K562 (cell line): ENCODE measurements around the gene KRTAP1-5.

ENCODE experiments used
- ARID4B ChIP-seq: sonication (generic); formaldehyde crosslinking; IDR thresholded peaks from 2 replicates; pipeline ENCODE4 v1.8.0; 2022; ENCODE audit warnings: mild to moderate bottlenecking, missing genetic modification reagents
- CEBPB ChIP-seq: fragments of 450-650 bp; IDR thresholded peaks from 2 replicates; pipeline ENCODE4 v1.6.1; 2016; ENCODE audit warnings: missing genetic modification characterization, missing compliant biosample characterization
- CTCF ChIP-seq, 3 experiments: IDR thresholded peaks in 2 of 3; conservative IDR thresholded peaks in 1 of 3; 2 replicates each; pipeline ENCODE4 v1.5.1; 2011 to 2012; ENCODE audit warnings: low read length in 3 of 3, mild to moderate bottlenecking in 3 of 3, control low read depth in 2 of 3, improper control_type of control experiment in 1 of 3, inconsistent platforms in 1 of 3, low read depth in 1 of 3, mixed read lengths in 1 of 3, moderate library complexity in 1 of 3; ENCODE audit not compliant: insufficient read depth in 2 of 3
- LEF1 ChIP-seq: fragments of 450-650 bp; IDR thresholded peaks from 2 replicates; pipeline ENCODE4 v1.6.1; 2016; ENCODE audit warnings: mild to moderate bottlenecking
- MTA2 ChIP-seq: fragments of 450-650 bp; IDR thresholded peaks from 2 replicates; pipeline ENCODE4 v1.6.1; 2016; ENCODE audit warnings: low read depth
- POLR2A ChIP-seq: fragments of 450-650 bp; conservative IDR thresholded peaks from 2 replicates; pipeline ENCODE4 v1.6.1; 2016
- POLR2AphosphoS2 ChIP-seq: IDR thresholded peaks from 2 replicates; pipeline ENCODE4 v1.6.1; 2012; ENCODE audit warnings: low read length, improper control_type of control experiment
- POLR2AphosphoS5 ChIP-seq: IDR thresholded peaks from 2 replicates; pipeline ENCODE4 v1.6.1; 2011; ENCODE audit warnings: mild to moderate bottlenecking, low read depth, low read length, moderate library complexity; ENCODE audit not compliant: control insufficient read depth, insufficient read depth
- RNF2 ChIP-seq: sonication (generic); IDR thresholded peaks from 2 replicates; pipeline ENCODE4 v1.6.1; 2016
- SMARCA4 ChIP-seq: fragments of 450-650 bp; IDR thresholded peaks from 2 replicates; pipeline ENCODE4 v1.6.1; 2016
- TAF7 ChIP-seq: fragments of 450-650 bp; IDR thresholded peaks from 2 replicates; pipeline ENCODE4 v1.6.1; 2016; ENCODE audit warnings: missing genetic modification characterization, missing compliant biosample characterization
- TEAD4 ChIP-seq, 2 experiments: sonication (generic) in 1 of 2; formaldehyde crosslinking in 1 of 2; IDR thresholded peaks; 2 replicates each; pipeline versions ENCODE4 v1.6.1 to v1.8.0; 2012 to 2022; ENCODE audit warnings: borderline replicate concordance in 1 of 2, inconsistent platforms in 1 of 2, low read length in 1 of 2, mild to moderate bottlenecking in 1 of 2, missing genetic modification reagents in 1 of 2
- ZBTB1 ChIP-seq: sonication (generic); formaldehyde crosslinking; IDR thresholded peaks from 2 replicates; pipeline ENCODE4 v1.8.1; 2023; ENCODE audit warnings: missing genetic modification reagents, low read depth, mild to moderate bottlenecking, borderline replicate concordance
- ZNF239 ChIP-seq: fragments of 250-450 bp; sonication (Bioruptor Pico); IDR thresholded peaks from 2 replicates; pipeline ENCODE4 v1.4.0; 2020; ENCODE audit warnings: mild to moderate bottlenecking

GRCh38 chr17:41069031-41069430, 42.0 kb upstream of the KRTAP1-5 start:
- TF ChIP-seq CTCF (IDR thresholded peaks at IDR 0.05 in 2 of 3, conservative IDR thresholded peaks at IDR 0.05 in 1 of 3; ENCODE audit: insufficient read depth in 2 of 3, low read depth in 1 of 3, low read length in 3 of 3) (no peak), ZNF239 (CRISPR knock-in tag) (no peak), POLR2AphosphoS5 (no peak), SMARCA4 (no peak), POLR2A (no peak), POLR2AphosphoS2 (no peak), TEAD4 (IDR thresholded peaks at IDR 0.05; ENCODE audit: low read length) (no peak), TEAD4 (CRISPR knock-in tag; IDR thresholded peaks at IDR 0.05; ENCODE audit: borderline replicate concordance) (no peak), ARID4B (CRISPR knock-in tag) (no peak), LEF1 (no peak), ZBTB1 (CRISPR knock-in tag) (no peak), RNF2 (no peak), CEBPB (tag) (no peak), TAF7 (tag) (no peak), MTA2 (no peak)
